CD4-positive, alpha-beta T cell treated with Interferon alpha-2 for 1 hour (primary cell): ENCODE results near the gene C1QTNF5.

Source experiments
- DNase-seq, 2 donors: peaks; one replicate each; pipeline ENCODE4 v3.0.0-alpha.2; 2020 to 2022

C1QTNF5 gene

DNA sequence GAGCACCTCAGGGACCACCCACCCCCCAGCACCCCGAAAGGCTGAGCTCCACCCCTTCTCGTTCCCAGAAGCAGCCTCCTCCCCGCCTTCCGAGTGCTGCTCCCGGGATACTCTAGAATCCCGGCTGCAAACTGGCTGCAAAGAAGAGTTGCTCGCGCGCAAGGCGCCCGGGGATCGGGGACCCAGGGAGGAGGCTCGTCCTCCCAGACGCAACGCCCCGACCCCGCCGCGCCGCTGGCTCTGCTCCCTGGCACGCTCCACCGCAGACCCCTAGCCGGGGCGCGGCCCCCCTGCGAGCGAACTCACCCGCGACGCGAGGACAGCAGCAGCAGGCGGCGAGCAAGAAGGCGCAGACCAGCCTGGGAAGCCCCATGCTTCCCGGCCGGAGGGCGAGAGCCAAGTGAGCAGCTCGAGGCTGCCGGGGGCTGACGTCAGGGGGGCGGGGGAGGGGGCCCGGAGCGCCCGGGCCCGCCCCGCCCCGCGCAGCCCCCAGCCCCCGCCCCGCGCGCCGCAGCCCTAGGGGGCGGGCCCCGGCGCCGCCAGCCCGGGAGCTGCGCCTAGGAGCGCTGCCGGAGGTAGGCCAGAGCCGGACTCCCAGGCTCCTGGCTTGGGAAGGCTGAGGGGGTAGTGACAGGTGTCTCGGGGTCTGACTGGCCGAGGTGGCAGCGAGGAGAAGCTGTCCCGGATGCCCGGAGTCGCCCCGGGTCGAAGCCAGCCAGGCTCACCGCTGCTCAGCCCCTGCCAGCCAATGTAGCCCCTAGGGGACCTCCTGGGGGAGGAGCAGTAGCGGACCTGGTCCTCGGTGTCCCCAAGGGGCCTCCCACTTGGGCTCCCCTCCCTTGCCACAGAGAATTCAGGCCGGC is 23.7 kb downstream of the C1QTNF5 start, which contains the start of gene MCAM:
Gene MCAM (minus strand): TSS at position 402 of the 863 bp plus-strand sequence. CDS start 29 bp downstream, at position 373.
- DNase-seq = no peak

DNA sequence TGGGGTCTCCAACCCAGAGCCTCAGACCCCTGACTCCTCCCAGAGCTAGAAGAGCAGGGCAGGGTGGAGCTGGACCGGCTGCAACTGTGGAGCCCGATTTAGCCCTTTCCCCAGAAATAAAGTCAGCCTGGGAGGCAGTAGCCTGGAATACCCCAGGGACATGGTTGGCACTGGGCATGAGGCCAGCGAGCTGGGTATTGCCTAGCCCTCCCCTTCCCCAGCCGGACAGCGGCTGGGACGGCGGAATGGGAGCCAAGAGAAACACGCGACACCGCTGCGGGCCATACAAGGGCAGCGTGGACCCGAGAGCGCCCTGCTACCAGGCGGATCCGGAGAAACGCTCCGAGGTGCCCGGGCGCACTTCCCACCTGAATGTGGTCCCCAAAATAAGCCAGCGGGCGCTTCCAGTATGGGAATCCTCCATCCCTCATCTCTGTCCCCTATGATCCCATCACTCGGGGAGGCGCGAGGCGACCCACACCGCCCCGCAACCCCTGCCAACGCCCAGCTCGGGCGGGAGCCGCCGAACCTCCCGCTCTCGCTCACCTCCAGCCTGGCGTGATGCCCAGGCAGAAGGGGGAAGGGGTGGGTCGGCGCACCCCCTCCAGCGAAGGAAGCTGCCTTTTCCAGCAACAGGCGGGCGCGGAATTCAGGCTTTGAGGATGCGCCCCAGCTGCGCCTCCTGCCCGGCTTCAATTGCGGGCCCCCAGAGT is 24.5 kb downstream of the C1QTNF5 start:
- no peak for DNase-seq

DNA sequence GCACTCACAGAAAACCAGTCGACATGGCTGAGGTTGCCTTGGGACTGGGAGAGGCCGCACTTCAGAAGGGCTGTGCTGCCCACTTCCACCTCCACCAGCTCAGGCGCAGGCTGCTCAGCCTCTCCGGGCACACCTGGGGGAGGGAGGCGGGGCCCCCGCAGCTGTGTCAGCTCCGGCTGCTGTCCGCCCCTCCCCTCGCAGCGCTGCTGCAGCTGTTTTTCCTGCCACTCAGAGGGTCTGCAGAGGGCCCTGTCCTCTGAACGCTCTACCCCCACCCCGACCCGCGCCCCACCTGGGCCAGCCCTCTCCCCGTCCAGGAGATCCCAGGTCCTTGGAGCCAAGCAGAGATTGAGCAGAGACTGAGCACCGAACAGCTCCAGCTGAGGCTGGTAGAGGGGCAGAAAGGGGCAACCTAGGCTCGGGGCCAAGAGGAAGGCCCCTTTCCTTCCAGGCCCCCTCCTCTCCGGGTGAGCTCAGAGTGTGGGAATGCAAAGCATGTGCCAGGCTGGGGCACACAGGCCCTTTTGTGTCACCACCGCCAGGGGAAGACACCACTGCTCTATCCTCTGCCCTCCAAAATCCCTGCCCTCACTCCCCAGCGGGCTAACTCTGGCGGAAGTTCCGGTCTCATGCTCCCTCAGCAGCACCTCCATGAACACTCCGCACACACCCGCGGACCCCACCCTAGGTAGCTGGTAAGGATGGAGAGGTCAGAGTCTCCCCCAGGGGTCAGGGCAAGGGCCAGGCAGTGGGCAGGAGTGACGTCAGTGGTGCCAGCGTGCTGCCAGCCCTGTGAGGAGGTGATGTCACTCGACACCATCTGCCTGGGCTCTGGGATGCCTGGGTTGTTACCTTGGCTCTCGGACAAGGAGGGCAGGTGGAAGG is 25.3 kb downstream of the C1QTNF5 start:
- peak; percentile 31 to 51 for DNase-seq

DNA sequence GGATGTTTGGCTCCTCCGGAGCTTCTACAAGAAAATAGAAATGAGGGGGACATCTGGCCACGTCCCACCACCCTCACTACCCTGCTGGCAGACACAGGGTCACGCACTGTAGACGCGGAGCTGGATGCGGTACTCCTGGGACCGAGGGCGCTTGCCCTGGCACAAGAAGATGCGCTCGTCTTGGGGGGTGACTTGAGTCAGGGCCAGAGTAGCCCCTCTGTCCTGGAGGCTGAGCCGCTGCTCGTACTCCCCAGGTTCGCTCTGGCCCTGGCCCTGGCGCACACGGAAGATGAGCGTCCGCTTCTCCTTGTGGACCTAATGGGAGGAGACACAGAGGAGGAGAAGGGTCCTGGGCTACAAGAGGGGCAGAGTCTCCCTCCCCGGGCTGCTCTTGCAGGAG is 26.0 kb downstream of the C1QTNF5 start:
- no peak for DNase-seq

GRCh38 chr11:119310682-119311052 is 30.0 kb downstream of the C1QTNF5 start:
- no peak for DNase-seq

DNA sequence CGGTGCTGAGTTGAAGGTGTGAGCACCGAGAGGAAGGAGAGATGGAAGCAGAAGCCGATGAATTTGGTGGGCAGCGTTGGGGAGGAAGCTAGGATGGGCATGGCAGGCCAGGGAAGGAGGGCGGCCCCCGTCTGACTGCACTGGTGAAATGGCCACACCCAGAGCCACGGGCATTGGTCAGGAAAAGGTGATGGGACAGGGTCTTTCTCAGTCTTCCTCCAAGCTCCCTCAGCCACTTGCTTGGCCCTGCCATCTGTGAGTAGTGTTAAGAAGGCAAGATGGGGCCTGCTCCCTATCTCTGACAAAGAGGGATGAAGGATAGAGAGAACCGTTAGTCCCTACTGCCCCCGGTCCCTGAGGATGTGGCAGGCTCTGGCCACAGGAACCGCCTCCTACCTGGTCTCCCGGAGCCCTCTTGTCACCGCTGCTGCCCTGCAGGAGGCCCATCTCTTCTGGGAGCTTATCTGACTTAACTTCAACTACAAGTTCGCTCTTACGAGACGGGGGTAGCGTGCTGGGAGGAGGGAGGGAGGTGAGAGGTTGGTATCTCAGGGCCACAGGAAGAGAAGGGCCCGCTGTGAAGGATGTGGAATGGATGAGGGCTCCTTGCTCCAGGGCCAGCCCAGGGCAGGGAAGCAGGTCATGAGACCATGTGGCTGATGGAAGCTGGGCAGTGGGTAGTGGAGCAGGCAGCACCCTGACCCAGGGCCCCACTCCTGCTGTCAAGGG is 30.6 kb downstream of the C1QTNF5 start:
- no peak for DNase-seq

- DNase-seq = no peak
These were observed 31.3 kb downstream of the C1QTNF5 start for GRCh38 chr11:119309411-119309810.

DNA sequence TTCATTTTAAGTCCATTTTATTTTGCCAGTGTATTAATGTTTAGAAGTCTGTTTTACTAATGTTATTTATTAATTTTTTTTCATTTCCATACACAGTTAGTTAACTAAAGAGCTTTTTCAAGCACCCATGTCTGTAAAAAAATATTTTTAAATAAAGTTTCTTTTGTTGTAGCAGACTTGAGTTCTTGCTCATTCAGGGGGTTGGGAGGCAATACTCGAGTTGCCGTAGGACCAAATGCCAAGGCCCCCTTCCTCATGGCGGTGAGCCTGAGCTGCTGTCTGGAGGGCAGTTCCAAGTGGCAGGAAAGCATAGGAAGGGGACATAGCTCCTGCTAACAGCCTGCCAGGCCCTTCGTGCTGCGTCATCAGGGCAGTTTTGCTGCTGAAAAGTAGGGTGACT is 32.7 kb downstream of the C1QTNF5 start:
- DNase-seq = no peak

- no peak for DNase-seq
These were observed 33.5 kb downstream of the C1QTNF5 start for GRCh38 chr11:119307219-119307618.

- DNase-seq = peak in 1 of 2 donors; percentile 35
These were observed 34.3 kb downstream of the C1QTNF5 start for GRCh38 chr11:119306373-119306890.

- no peak for DNase-seq
These were observed 34.9 kb downstream of the C1QTNF5 start for GRCh38 chr11:119305556-119306372.

DNA sequence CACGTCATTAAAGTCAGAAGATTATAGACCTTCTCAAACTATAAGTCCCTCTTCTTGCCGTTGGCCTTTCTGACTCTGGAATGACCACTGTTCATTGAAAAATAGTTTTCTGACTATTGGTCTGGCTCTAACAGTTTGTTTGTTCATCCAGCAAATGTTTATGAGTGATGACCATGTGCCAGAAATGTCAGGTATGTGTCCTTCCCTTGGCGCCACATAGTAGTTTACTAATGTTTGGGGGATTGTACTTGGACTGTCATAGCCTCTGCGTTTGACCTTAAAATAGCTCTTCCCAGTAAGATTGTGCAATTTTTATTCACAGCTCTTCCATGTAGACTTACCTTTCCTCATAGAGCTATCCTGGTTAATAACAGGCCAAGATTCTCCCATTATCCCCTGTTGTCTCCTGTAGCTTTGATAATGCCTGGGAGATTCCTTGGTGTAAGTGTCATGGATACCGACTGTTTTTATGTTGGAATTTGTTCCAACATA is 37.4 kb downstream of the C1QTNF5 start:
- DNase-seq = no peak

DNA sequence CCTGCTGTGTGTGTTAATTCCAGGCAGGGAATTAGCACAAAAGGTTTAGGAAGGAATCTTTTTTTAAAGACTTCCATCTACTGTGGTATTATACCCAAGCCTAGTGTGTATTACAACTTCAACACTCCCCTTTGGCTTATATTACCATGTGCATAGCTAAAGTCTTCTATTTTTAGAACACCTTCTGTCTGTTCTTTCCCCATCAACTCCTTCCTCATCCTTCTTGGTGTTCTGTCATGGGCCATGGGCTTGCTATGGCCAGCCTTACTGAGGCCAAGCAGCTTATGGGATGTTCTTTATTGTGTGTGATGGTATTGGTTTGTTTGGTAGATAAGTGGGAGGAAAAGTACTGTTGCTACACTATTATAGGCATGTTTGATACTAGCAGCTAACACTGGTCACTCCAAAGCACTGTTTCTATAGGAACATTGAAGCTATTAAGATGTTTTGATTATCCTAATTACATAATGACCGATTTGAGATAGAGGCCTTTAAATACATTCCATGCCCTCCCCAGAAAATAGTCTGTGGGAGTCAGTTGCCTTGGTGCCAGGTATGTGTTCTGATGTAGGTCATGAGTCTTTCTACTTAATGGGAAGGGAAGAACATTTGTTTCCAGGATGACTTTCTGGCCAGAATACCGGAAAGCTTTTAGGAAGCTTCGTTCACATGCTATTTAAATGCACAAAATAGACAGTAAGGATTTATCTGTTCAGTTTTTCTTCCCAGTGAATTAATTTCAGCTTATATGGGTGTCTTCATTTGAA is 40.3 kb downstream of the C1QTNF5 start:
- DNase-seq = no peak

DNA sequence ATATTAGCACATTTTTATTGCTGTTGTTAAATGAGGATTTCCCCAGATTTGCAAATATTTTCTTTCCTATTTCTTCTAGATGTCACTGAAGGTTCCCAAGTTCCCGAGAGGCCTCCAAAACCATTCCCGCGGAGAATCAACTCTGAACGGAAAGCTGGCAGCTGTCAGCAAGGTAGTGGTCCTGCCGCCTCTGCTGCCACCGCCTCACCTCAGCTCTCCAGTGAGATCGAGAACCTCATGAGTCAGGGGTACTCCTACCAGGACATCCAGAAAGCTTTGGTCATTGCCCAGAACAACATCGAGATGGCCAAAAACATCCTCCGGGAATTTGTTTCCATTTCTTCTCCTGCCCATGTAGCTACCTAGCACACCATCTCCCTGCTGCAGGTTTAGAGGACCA is 41.3 kb downstream of the C1QTNF5 start:
- DNase-seq = no peak

- no peak for DNase-seq
These were observed 42.0 kb downstream of the C1QTNF5 start for GRCh38 chr11:119298726-119299125.

- no peak for DNase-seq
These were observed 42.7 kb downstream of the C1QTNF5 start for GRCh38 chr11:119297938-119298337.

- no peak for DNase-seq
These were observed 45.5 kb downstream of the C1QTNF5 start for GRCh38 chr11:119295178-119295577.

DNA sequence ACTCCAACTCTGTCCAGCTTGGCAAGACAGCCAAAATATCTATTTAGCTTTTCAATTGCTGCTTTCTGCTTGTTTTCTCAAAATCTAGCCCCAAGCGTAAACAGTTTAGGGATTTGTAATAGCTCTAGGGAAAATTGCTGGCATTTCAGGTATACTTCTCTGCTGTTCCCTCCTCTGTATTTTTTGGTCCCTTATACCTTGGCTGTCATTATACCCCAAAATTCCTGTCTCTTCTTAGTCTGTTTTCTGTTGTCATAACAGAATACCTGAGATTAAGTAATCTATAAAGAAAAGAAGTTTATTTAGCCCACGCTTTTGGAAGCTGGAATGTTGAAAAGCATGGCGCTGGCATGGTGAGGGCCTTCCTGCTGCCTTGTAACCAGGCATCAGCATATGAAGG is 47.2 kb downstream of the C1QTNF5 start:
- no peak for DNase-seq

- no peak for DNase-seq
These were observed 49.7 kb downstream of the C1QTNF5 start for GRCh38 chr11:119290894-119291497.
